NT2/D1 (cell line): Measurements from ENCODE around the gene SYNDIG1.

Source experiments
- SUZ12 ChIP-seq: IDR thresholded peaks from 2 replicates; pipeline ENCODE4 v1.6.1; 2011; ENCODE audit not compliant: insufficient read length, insufficient read depth; ENCODE audit errors: extremely low read depth
- ZNF274 ChIP-seq: IDR thresholded peaks from 2 replicates; pipeline ENCODE4 v1.6.1; 2011; ENCODE audit warnings: mild to moderate bottlenecking, low read depth, low read length

- TF ChIP-seq SUZ12 (no peak), ZNF274 (no peak)
Observed at GRCh38 chr20:24493661-24494459, 24.4 kb downstream of the SYNDIG1 start.
